Fibroblast of pulmonary artery (primary cell): ENCODE measurements around the gene ELN.

Experiments used
- DNase-seq: peaks from one replicate; pipeline ENCODE4 v3.0.0-alpha.2; 2010; ENCODE audit warnings: low read depth
- H3K4me3 ChIP-seq: replicated peaks from 2 replicates; pipeline ENCODE4 v1.5.1; 2011; ENCODE audit warnings: low read depth, mild to moderate bottlenecking, control low read depth, low read length, moderate library complexity
- CTCF ChIP-seq: IDR thresholded peaks from 2 replicates; pipeline ENCODE4 v1.5.1; 2011; ENCODE audit warnings: mild to moderate bottlenecking, control low read depth, low read length, inconsistent platforms; ENCODE audit errors: missing control alignments

ELN gene

GRCh38 chr7:74023092-74023536 is 4.9 kb upstream of the ELN start:
- H3K4me3 ChIP-seq = no peak overlapping the region
- no peak for TF ChIP-seq CTCF
- DNase-seq = peak; percentile 48

DNA sequence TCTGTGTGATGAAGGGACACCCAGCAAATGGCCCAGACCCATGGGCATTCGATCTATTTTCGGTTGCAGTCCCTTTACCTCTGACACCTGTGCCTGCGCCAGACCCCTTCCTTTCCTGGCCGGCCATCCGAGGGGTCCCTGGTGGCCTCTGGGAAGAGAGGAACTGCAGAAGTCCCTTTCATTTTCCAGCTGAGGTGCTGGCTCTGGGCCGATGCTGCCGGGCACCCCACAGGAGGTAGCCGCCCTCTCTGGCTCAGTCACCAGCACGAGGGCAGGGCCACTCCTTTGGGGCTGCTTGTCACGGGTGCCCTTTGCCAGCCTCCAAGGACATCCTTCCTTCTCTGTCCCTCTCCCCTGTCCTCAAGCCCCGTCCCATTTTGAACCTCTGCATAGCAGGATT is 4.2 kb upstream of the ELN start:
- DNase-seq = no peak
- no peak overlapping the region for H3K4me3 ChIP-seq
- no peak for TF ChIP-seq CTCF

GRCh38 chr7:74025146-74025545 is 2.8 kb upstream of the ELN start:
- no peak for DNase-seq
- no peak overlapping the region for H3K4me3 ChIP-seq
- TF ChIP-seq CTCF = no peak

- no peak for DNase-seq
- no peak for TF ChIP-seq CTCF
- no peak overlapping the region for H3K4me3 ChIP-seq
Measured at GRCh38 chr7:74025730-74026129, 2.2 kb upstream of the ELN start.

GRCh38 chr7:74026406-74026902 is 1.5 kb upstream of the ELN start:
- TF ChIP-seq CTCF = no peak
- DNase-seq = no peak
- no peak overlapping the region for H3K4me3 ChIP-seq

GRCh38 chr7:74026903-74027682 is 880 bp upstream of the ELN start:
- peak; percentile 89 for TF ChIP-seq CTCF
- no peak overlapping the region for H3K4me3 ChIP-seq
- peak; percentile 68 for DNase-seq
